GM12878 (cell line): Measurements from ENCODE around the gene GPATCH3. TPM values are rescaled to one million over a fixed set of nuclear protein-coding genes. Genes with fewer than 3 reads are reported as not detected.

Source experiments
- ATAC-seq: fragments of 200-7000 bp; cut with Tn5 transposase; 3 replicates; pipeline ENCODE4 v1.9.1; 2020; ENCODE audit warnings: mild to moderate bottlenecking, moderate library complexity
- BruUV-seq: library from RNA; stranded (reverse); fragments of 400-500 nt; replicated peaks from 2 replicates; lab custom pipeline; 2021; lab: Mats Ljungman, UMichigan
- CTCF ChIA-PET: fragments of 300-600 bp; sonication (Branson Sonifier 250); formaldehyde crosslinking; extraction: SDS; loops from one replicate; lab custom pipeline; 2021; ENCODE audit warnings: inconsistent platforms; lab: Yijun Ruan, JAX
- POLR2A ChIA-PET: fragments of 350-600 bp; formaldehyde crosslinking; extraction: SDS; loops from one replicate; lab custom pipeline; 2021; ENCODE audit warnings: inconsistent platforms; lab: Charles Lee
- RAD21 ChIA-PET: fragments of 300-600 bp; sonication (Branson Sonifier 250); formaldehyde crosslinking; loops from one replicate; lab custom pipeline; 2023; ENCODE audit warnings: antibody characterized with exemption; ENCODE audit not compliant: unreplicated experiment; lab: Charles Lee
- SMC1A ChIA-PET: fragments of 300-600 bp; sonication (Branson Sonifier 250); formaldehyde crosslinking; loops from one replicate; lab custom pipeline; 2023; ENCODE audit not compliant: unreplicated experiment, uncharacterized antibody; lab: Charles Lee
- DNase-seq: peaks from one replicate; pipeline ENCODE4 v3.0.0-alpha.2; 2011; ENCODE audit warnings: low read depth, low spot score
- FAIRE-seq: peaks from 3 replicates; lab custom pipeline; 2011; peaks lifted over from hg19 to GRCh38; lab: Jason Lieb, UNC
- H2AFZ ChIP-seq: 2 replicates; pipeline ENCODE4 v1.6.0; 2011; ENCODE audit warnings: low read depth, low read length, control low read depth; ENCODE audit not compliant: control insufficient read depth
- H3K27ac ChIP-seq: 2 replicates; pipeline ENCODE4 v1.5.1; 2011; ENCODE audit warnings: control low read depth; ENCODE audit not compliant: control insufficient read depth, insufficient read depth
- H3K27me3 ChIP-seq, 2 experiments: replicated peaks in 1 of 2; 2 replicates each; pipeline versions ENCODE4 v1.6.0 to v1.6.1; 2011; ENCODE audit warnings: low read length in 1 of 2; ENCODE audit not compliant: control insufficient read depth in 2 of 2, insufficient read depth in 2 of 2
- H3K36me3 ChIP-seq, 2 experiments: 2 replicates each; pipeline ENCODE4 v1.5.1; 2011; ENCODE audit warnings: low read length in 1 of 2; ENCODE audit not compliant: control insufficient read depth in 2 of 2, insufficient read depth in 2 of 2
- H3K4me1 ChIP-seq: 2 replicates; pipeline ENCODE4 v1.6.1; 2011; ENCODE audit warnings: mild to moderate bottlenecking, low read length, moderate library complexity, mixed read lengths; ENCODE audit not compliant: control insufficient read depth, insufficient read depth
- H3K4me2 ChIP-seq: 2 replicates; pipeline ENCODE4 v1.6.0; 2011; ENCODE audit warnings: control low read depth; ENCODE audit not compliant: control insufficient read depth, insufficient read depth
- H3K4me3 ChIP-seq: fragments of 200-600 bp; sonication (generic); 2 replicates; pipeline ENCODE4 v1.5.1; 2016
- H3K79me2 ChIP-seq: 2 replicates; pipeline ENCODE4 v1.6.0; 2011; ENCODE audit warnings: low read length; ENCODE audit not compliant: control insufficient read depth, insufficient read depth
- H3K9ac ChIP-seq: 2 replicates; pipeline ENCODE4 v1.8.0; 2011; ENCODE audit warnings: low read length, control low read depth, mixed read lengths; ENCODE audit not compliant: control insufficient read depth, insufficient read depth
- H3K9me3 ChIP-seq: replicated peaks from 3 replicates; pipeline ENCODE4 v1.5.1; 2011; ENCODE audit warnings: mild to moderate bottlenecking, low read length; ENCODE audit not compliant: control insufficient read depth, insufficient read depth
- H4K20me1 ChIP-seq: 2 replicates; pipeline ENCODE4 v1.6.0; 2011; ENCODE audit not compliant: control insufficient read depth, insufficient read depth
- BACH1 ChIP-seq: fragments of 450-650 bp; IDR thresholded peaks from 2 replicates; pipeline ENCODE4 v1.6.1; 2017; ENCODE audit warnings: mild to moderate bottlenecking, borderline replicate concordance
- BMI1 ChIP-seq: fragments of 450-650 bp; IDR thresholded peaks from 2 replicates; pipeline ENCODE4 v1.6.1; 2016; ENCODE audit warnings: mild to moderate bottlenecking, moderate library complexity, borderline replicate concordance
- CBFB ChIP-seq: IDR thresholded peaks from 2 replicates; pipeline ENCODE4 v1.6.1; 2016; ENCODE audit warnings: antibody characterized with exemption, low read depth
- FOXK2 ChIP-seq: fragments of 450-650 bp; IDR thresholded peaks from 2 replicates; pipeline ENCODE4 v1.6.1; 2017; ENCODE audit warnings: mild to moderate bottlenecking, moderate library complexity
- MXI1 ChIP-seq: fragments of 150-350 bp; IDR thresholded peaks from 2 replicates; pipeline ENCODE4 v1.6.1; 2011; ENCODE audit warnings: low read depth, mild to moderate bottlenecking, inconsistent platforms, low read length, improper control_type of control experiment
- MYC ChIP-seq: IDR thresholded peaks from 2 replicates; pipeline ENCODE4 v1.6.1; 2011; ENCODE audit warnings: mild to moderate bottlenecking, low read length, moderate library complexity, inconsistent platforms; ENCODE audit not compliant: insufficient read depth, insufficient replicate concordance, insufficient read length, severe bottlenecking
- NFIC ChIP-seq: IDR thresholded peaks from 2 replicates; pipeline ENCODE4 v1.6.1; 2012; ENCODE audit warnings: low read depth, mild to moderate bottlenecking, inconsistent platforms, low read length, moderate library complexity
- POU2F2 ChIP-seq: IDR thresholded peaks from 3 replicates; pipeline ENCODE4 v1.6.1; 2011; ENCODE audit warnings: low read depth, mild to moderate bottlenecking, low read length, borderline replicate concordance
- RCOR1 ChIP-seq: conservative IDR thresholded peaks from 2 replicates; pipeline ENCODE4 v1.6.1; 2012; ENCODE audit warnings: low read depth, low read length, improper control_type of control experiment
- RELA ChIP-seq: fragments of 450-650 bp; IDR thresholded peaks from 2 replicates; pipeline ENCODE4 v1.8.0; 2014; ENCODE audit warnings: borderline replicate concordance; ENCODE audit not compliant: partially characterized antibody
- SP1 ChIP-seq: IDR thresholded peaks from one replicate; pipeline ENCODE4 v1.6.1; 2011; ENCODE audit warnings: low read depth, low read length
- TCF12 ChIP-seq: IDR thresholded peaks from 2 replicates; pipeline ENCODE4 v1.6.1; 2011; ENCODE audit warnings: low read depth, mild to moderate bottlenecking, low read length
- ZNF24 ChIP-seq: fragments of 450-650 bp; IDR thresholded peaks from 2 replicates; pipeline ENCODE4 v1.6.1; 2017; ENCODE audit warnings: antibody characterized with exemption, mild to moderate bottlenecking
- WGBS: methylation state at CpG from one replicate; pipeline ENCODE4 v1.1.6; 2016; ENCODE audit warnings: low lambda C conversion rate; ENCODE audit not compliant: insufficient replicate concordance, insufficient coverage; ENCODE audit errors: missing lambda C conversion rate; 5-methylcytosine and 5-hydroxymethylcytosine counted together
- in situ Hi-C: fragments of 300-500 bp; cut with MboI; formaldehyde crosslinking; loops from 9 replicates; pipeline ENCODE4 v1.14.3; 2018; ENCODE audit warnings: mixed read lengths
- intact Hi-C: fragments of 100-400 bp; cut with micrococcal nuclease; formaldehyde crosslinking; loops from one replicate; pipeline ENCODE4 v1.14.2; 2022; ENCODE audit not compliant: unreplicated experiment
- polyA plus RNA-seq, 11 experiments: library from polyadenylated mRNA; depleted of rRNA in 4 of 11; unstranded in 6 of 11; stranded (reverse) in 5 of 11; fragments of >200 nt; fragmentation: Nextera tagmentation in 4 of 11; fragmentation: Illumina TruSeq in 1 of 11; extraction: Ambion mirVana in 4 of 11; extraction: Trizol in 1 of 11; gene quantifications; 1 replicate in 1 of 11; 2 replicates in 10 of 11; pipeline versions ENCODE4 v1.2.1 to v1.2.3, GENCODE V29; 2011 to 2016; ENCODE audit warnings: inconsistent platforms in 2 of 11, missing spikeins in 2 of 11, low read depth in 1 of 11
- total RNA-seq, 4 experiments: library from RNA; depleted of rRNA in 3 of 4; stranded (reverse); fragments of >200 nt in 3 of 4; fragmentation: Illumina TruSeq in 1 of 4; extraction: Trizol in 1 of 4; gene quantifications; 2 replicates each; pipeline versions ENCODE4 v1.2.1 to v1.2.3, GENCODE V29; 2013 to 2021
- TF ChIP-seq, protein P1 (sequence below): fragments of 450-650 bp; IDR thresholded peaks from 2 replicates; pipeline ENCODE4 v1.6.1; 2016; ENCODE audit warnings: mild to moderate bottlenecking, moderate library complexity, borderline replicate concordance
- TF ChIP-seq, protein P2 (sequence below): fragments of 450-650 bp; IDR thresholded peaks from 2 replicates; pipeline ENCODE4 v1.6.1; 2017; ENCODE audit warnings: mild to moderate bottlenecking
- TF ChIP-seq, protein P3 (sequence below): IDR thresholded peaks from 2 replicates; pipeline ENCODE4 v1.6.1; 2011; ENCODE audit warnings: borderline replicate concordance, low read depth, mild to moderate bottlenecking, moderate library complexity, mixed read lengths, low read length; ENCODE audit not compliant: insufficient read depth; ENCODE audit errors: extremely low read length
- TF ChIP-seq, protein P4 (sequence below): fragments of 450-650 bp; IDR thresholded peaks from 2 replicates; pipeline ENCODE4 v1.6.1; 2016; ENCODE audit warnings: mild to moderate bottlenecking

GPATCH3 gene
- total and polyA plus RNA-seq, 10 of the 15 experiments (the other 5 are each of a cell fraction or from before 2014, with no cell fraction given), result 0.56 to 13.4 (median 8.7) TPM

DNA sequence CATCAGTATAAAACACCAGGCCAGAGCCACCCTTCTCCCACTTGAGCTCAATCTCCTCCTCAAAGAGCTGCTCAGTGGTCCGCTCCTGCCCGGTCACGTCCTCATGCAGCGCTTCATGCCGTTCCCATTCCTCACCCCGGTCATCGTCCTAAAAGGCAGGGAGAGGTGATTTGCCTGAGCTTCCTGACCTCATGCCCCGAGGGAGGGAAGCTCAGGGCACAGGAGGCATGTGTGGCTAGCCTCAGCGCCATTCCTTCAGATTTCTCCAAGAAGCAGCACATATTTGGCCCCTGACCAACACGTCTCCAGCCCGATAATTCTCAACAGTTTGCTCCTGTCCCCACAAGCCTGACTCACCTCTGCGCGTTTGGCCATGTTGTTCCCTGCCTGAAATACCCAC is 6.0 kb downstream of the GPATCH3 start:
- Histone ChIP-seq H3K4me2 (no peak overlapping the region), H3K36me3 (peaks cover 4 to 9% of the 10 kb centered on the region in 2 experiments; a peak in 3 of 4 replicates), H3K9me3 (no peaks in the 10 kb centered on the region), H3K27me3 (no peaks in the 10 kb centered on the region), H3K27ac (no peak overlapping the region), H3K9ac (no peak overlapping the region), H3K4me3 (no peak overlapping the region), H2AFZ (no peak overlapping the region), H3K4me1 (peaks cover 5% of the 10 kb centered on the region), H4K20me1 (0 out of 2 replicates have a peak, but pooled peaks cover 1% of the 10 kb centered on the region)
- no peak for DNase-seq
- ATAC-seq, result no peak
- SMC1A ChIA-PET, result no interaction called here
- in situ Hi-C loops, result no loop called here
- no peak for FAIRE-seq
- intact Hi-C loops, result no loop called here
- 88% methylated on average over 13 of the region's 13 CpGs for WGBS
- RAD21 ChIA-PET, result no interaction called here
- CTCF ChIA-PET, result no interaction called here
- POLR2A ChIA-PET, result interaction anchor here (1.2 kb wide), 1 partner anchor 9 kb away, joined by 3 read pairs; no protein-coding TSS in a partner anchor
- TF ChIP-seq, protein P1, sequence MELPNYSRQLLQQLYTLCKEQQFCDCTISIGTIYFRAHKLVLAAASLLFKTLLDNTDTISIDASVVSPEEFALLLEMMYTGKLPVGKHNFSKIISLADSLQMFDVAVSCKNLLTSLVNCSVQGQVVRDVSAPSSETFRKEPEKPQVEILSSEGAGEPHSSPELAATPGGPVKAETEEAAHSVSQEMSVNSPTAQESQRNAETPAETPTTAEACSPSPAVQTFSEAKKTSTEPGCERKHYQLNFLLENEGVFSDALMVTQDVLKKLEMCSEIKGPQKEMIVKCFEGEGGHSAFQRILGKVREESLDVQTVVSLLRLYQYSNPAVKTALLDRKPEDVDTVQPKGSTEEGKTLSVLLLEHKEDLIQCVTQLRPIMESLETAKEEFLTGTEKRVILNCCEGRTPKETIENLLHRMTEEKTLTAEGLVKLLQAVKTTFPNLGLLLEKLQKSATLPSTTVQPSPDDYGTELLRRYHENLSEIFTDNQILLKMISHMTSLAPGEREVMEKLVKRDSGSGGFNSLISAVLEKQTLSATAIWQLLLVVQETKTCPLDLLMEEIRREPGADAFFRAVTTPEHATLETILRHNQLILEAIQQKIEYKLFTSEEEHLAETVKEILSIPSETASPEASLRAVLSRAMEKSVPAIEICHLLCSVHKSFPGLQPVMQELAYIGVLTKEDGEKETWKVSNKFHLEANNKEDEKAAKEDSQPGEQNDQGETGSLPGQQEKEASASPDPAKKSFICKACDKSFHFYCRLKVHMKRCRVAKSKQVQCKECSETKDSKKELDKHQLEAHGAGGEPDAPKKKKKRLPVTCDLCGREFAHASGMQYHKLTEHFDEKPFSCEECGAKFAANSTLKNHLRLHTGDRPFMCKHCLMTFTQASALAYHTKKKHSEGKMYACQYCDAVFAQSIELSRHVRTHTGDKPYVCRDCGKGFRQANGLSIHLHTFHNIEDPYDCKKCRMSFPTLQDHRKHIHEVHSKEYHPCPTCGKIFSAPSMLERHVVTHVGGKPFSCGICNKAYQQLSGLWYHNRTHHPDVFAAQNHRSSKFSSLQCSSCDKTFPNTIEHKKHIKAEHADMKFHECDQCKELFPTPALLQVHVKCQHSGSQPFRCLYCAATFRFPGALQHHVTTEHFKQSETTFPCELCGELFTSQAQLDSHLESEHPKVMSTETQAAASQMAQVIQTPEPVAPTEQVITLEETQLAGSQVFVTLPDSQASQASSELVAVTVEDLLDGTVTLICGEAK, result no peak
- TF ChIP-seq MXI1 (no peak), MYC (no peak), BACH1 (no peak), TCF12 (no peak), FOXK2 (no peak), BMI1 (no peak), RCOR1 (no peak), NFIC (no peak), SP1 (no peak), ZNF24 (no peak), CBFB (no peak), RELA (no peak), POU2F2 (no peak)
- TF ChIP-seq, protein P2, sequence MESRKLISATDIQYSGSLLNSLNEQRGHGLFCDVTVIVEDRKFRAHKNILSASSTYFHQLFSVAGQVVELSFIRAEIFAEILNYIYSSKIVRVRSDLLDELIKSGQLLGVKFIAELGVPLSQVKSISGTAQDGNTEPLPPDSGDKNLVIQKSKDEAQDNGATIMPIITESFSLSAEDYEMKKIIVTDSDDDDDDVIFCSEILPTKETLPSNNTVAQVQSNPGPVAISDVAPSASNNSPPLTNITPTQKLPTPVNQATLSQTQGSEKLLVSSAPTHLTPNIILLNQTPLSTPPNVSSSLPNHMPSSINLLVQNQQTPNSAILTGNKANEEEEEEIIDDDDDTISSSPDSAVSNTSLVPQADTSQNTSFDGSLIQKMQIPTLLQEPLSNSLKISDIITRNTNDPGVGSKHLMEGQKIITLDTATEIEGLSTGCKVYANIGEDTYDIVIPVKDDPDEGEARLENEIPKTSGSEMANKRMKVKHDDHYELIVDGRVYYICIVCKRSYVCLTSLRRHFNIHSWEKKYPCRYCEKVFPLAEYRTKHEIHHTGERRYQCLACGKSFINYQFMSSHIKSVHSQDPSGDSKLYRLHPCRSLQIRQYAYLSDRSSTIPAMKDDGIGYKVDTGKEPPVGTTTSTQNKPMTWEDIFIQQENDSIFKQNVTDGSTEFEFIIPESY, result no peak
- TF ChIP-seq, protein P3, sequence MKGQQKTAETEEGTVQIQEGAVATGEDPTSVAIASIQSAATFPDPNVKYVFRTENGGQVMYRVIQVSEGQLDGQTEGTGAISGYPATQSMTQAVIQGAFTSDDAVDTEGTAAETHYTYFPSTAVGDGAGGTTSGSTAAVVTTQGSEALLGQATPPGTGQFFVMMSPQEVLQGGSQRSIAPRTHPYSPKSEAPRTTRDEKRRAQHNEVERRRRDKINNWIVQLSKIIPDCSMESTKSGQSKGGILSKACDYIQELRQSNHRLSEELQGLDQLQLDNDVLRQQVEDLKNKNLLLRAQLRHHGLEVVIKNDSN, result no peak
- TF ChIP-seq, protein P4, sequence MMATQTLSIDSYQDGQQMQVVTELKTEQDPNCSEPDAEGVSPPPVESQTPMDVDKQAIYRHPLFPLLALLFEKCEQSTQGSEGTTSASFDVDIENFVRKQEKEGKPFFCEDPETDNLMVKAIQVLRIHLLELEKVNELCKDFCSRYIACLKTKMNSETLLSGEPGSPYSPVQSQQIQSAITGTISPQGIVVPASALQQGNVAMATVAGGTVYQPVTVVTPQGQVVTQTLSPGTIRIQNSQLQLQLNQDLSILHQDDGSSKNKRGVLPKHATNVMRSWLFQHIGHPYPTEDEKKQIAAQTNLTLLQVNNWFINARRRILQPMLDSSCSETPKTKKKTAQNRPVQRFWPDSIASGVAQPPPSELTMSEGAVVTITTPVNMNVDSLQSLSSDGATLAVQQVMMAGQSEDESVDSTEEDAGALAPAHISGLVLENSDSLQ, result no peak
- TF ChIP-seq, all 136 proteins: peak for 0
- BruUV-seq, result no TSS peak
- peaks cover 14% of the 10 kb centered on the region for H3K79me2 ChIP-seq
